ENCODE measurements around the gene ZFP90. TPM values are rescaled to one million over a fixed set of nuclear protein-coding genes. Genes with fewer than 3 reads are reported as not detected.

ZFP90 gene
- total and polyA plus RNA-seq, 3 donors from 2014 or later = 19.9 to 49.1 (median 31.5) TPM

GRCh38 chr16:68577352-68577853 lies 38.3 kb downstream of the ZFP90 start:
- H3K27ac ChIP-seq = no peak overlapping the region
- intact Hi-C loops (cut with DNase I; ENCODE audit: low total_unique reads) = no loop called here
- H3K4me3 ChIP-seq = no peak overlapping the region
- H3K27me3 ChIP-seq = no peaks in the 10 kb centered on the region
- WGBS, 2 donors = 95 to 96% methylated on average over 2 of the region's 2 CpGs
- H3K4me1 ChIP-seq = no peaks in the 10 kb centered on the region
- TF ChIP-seq CTCF (IDR thresholded peaks at IDR 0.05) (no peak), POLR2A (IDR thresholded peaks at IDR 0.05) (no peak)
- no peaks in the 10 kb centered on the region for H3K9me3 ChIP-seq
- H3K36me3 ChIP-seq (ENCODE audit: low read depth, missing control alignments) = no peaks in the 10 kb centered on the region
- DNase-seq = no peak

GRCh38 chr16:68590201-68590994 lies 51.3 kb downstream of the ZFP90 start:
- intact Hi-C loops (cut with DNase I; ENCODE audit: low total_unique reads) = loop anchor here (10.0 kb wide), 1 partner anchor 204 kb away; no protein-coding TSS in a partner anchor
- Histone ChIP-seq H3K9me3 (no peaks in the 10 kb centered on the region), H3K27me3 (no peaks in the 10 kb centered on the region), H3K4me1 (no peaks in the 10 kb centered on the region), H3K27ac (no peak overlapping the region), H3K4me3 (no peak overlapping the region), H3K36me3 (ENCODE audit: low read depth, missing control alignments) (no peaks in the 10 kb centered on the region)
- 26 to 33% methylated on average over 23 to 24 of the region's 26 CpGs for WGBS, 2 donors
- TF ChIP-seq CTCF (IDR thresholded peaks at IDR 0.05) (peak; percentile 49 to 67 (median 56)), POLR2A (IDR thresholded peaks at IDR 0.05) (no peak)
- peak; percentile 81 for DNase-seq

GRCh38 chr16:68592466-68593337 lies 53.6 kb downstream of the ZFP90 start:
- Histone ChIP-seq H3K27me3 (no peaks in the 10 kb centered on the region), H3K4me1 (no peaks in the 10 kb centered on the region), H3K9me3 (no peaks in the 10 kb centered on the region), H3K36me3 (ENCODE audit: low read depth, missing control alignments) (no peaks in the 10 kb centered on the region), H3K27ac (no peak overlapping the region), H3K4me3 (no peak overlapping the region)
- 94 to 97% methylated on average over 5 of the region's 5 CpGs for WGBS, 2 donors
- TF ChIP-seq CTCF (IDR thresholded peaks at IDR 0.05) (no peak), POLR2A (IDR thresholded peaks at IDR 0.05) (no peak)
- intact Hi-C loops (cut with DNase I; ENCODE audit: low total_unique reads) = loop anchor here (10.0 kb wide), 1 partner anchor 202 kb away; no protein-coding TSS in a partner anchor
- DNase-seq = no peak

GRCh38 chr16:68596266-68596665 lies 57.2 kb downstream of the ZFP90 start:
- Histone ChIP-seq H3K4me1 (no peaks in the 10 kb centered on the region), H3K27me3 (no peaks in the 10 kb centered on the region), H3K9me3 (no peaks in the 10 kb centered on the region), H3K36me3 (ENCODE audit: low read depth, missing control alignments) (no peaks in the 10 kb centered on the region), H3K4me3 (no peak overlapping the region), H3K27ac (no peak overlapping the region)
- TF ChIP-seq POLR2A (IDR thresholded peaks at IDR 0.05) (no peak), CTCF (IDR thresholded peaks at IDR 0.05) (no peak)
- 95 to 98% methylated on average over 6 of the region's 6 CpGs for WGBS, 2 donors
- no peak for DNase-seq
- intact Hi-C loops (cut with DNase I; ENCODE audit: low total_unique reads) = loop anchor here (10.0 kb wide), 1 partner anchor 199 kb away; no protein-coding TSS in a partner anchor

Data from testis (tissue), 3 donors.